Tibial artery (tissue), 4 donors: ENCODE results near the gene EHBP1.

Experiments
- DNase-seq, 2 donors: peaks; one replicate each; pipeline ENCODE4 v3.0.0-alpha.2; 2019
- H3K27ac ChIP-seq, 2 donors: fragments of 200-600 bp; sonication (generic) in 1 of 2; 1 replicate in 1 of 2; 2 replicates in 1 of 2; pipeline ENCODE4 v1.5.1; 2018 to 2019; ENCODE audit warnings: mild to moderate bottlenecking in 1 of 2
- H3K27me3 ChIP-seq, 2 donors: fragments of 200-600 bp; sonication (generic) in 1 of 2; one replicate each; pipeline versions ENCODE4 v1.5.1 to v1.6.0; 2016 to 2019
- H3K36me3 ChIP-seq, 3 donors: fragments of 200-600 bp; sonication (generic) in 2 of 3; one replicate each; pipeline ENCODE4 v1.5.1; 2016 to 2019; ENCODE audit warnings: mild to moderate bottlenecking in 2 of 3
- H3K4me1 ChIP-seq, 4 donors: fragments of 200-600 bp; sonication (generic) in 2 of 4; 1 replicate in 3 of 4; 2 replicates in 1 of 4; pipeline ENCODE4 v1.5.1; 2016 to 2019
- H3K4me3 ChIP-seq, 2 donors: fragments of 200-600 bp; sonication (generic) in 1 of 2; 1 replicate in 1 of 2; 2 replicates in 1 of 2; pipeline ENCODE4 v1.5.1; 2018 to 2019; ENCODE audit warnings: mild to moderate bottlenecking in 2 of 2
- H3K9me3 ChIP-seq, 3 donors: fragments of 200-600 bp; sonication (generic) in 1 of 3; one replicate each; pipeline ENCODE4 v1.5.1; 2016 to 2019
- CTCF ChIP-seq, 2 experiments: fragments of 200-600 bp in 1 of 2; fragments of 450-650 bp in 1 of 2; IDR thresholded peaks; one replicate each; pipeline ENCODE4 v1.5.1; 2017 to 2019; ENCODE audit warnings: antibody characterized with exemption in 2 of 2, mild to moderate bottlenecking in 1 of 2, moderate library complexity in 1 of 2
- intact Hi-C: fragments of 100-400 bp; cut with DNase I; formaldehyde crosslinking; loops from one replicate; pipeline ENCODE4 v1.15.0; 2023; ENCODE audit warnings: low total_unique reads

The EHBP1 gene

GRCh38 chr2:63001576-63001975, 296.1 kb downstream of the EHBP1 start:
- Histone ChIP-seq H3K4me1 (peaks cover 0 to 22% (median 4%) of the 10 kb centered on the region in 4 donors), H3K9me3 (no peaks in the 10 kb centered on the region)
- intact Hi-C loops, result no loop called here

GRCh38 chr2:63003351-63003750, 297.8 kb downstream of the EHBP1 start:
- H3K36me3 ChIP-seq, result no peaks in the 10 kb centered on the region
- no peak overlapping the region for H3K27ac ChIP-seq
- no peak for DNase-seq
- TF ChIP-seq CTCF (IDR thresholded peaks at IDR 0.05), result no peak
- intact Hi-C loops, result no loop called here
- peaks cover 0 to 22% (median 4%) of the 10 kb centered on the region in 4 donors for H3K4me1 ChIP-seq
- no peaks in the 10 kb centered on the region for H3K27me3 ChIP-seq
- H3K4me3 ChIP-seq, result no peak overlapping the region
- no peaks in the 10 kb centered on the region for H3K9me3 ChIP-seq

More at GRCh38 chr2:63001576-63001975, 296.1 kb downstream of the EHBP1 start:
- peaks cover 0 to 7% (median 4%) of the 10 kb centered on the region in 3 donors for H3K36me3 ChIP-seq
- H3K27ac ChIP-seq, result no peak overlapping the region
- H3K4me3 ChIP-seq, result no peak overlapping the region
- TF ChIP-seq CTCF (IDR thresholded peaks at IDR 0.05), result no peak
- no peak for DNase-seq
- no peaks in the 10 kb centered on the region for H3K27me3 ChIP-seq

- DNase-seq, result no peak
- H3K27me3 ChIP-seq, result no peaks in the 10 kb centered on the region
- no peak for TF ChIP-seq CTCF (IDR thresholded peaks at IDR 0.05)
- no peaks in the 10 kb centered on the region for H3K4me1 ChIP-seq
- no peak overlapping the region for H3K27ac ChIP-seq
- no peak overlapping the region for H3K4me3 ChIP-seq
- intact Hi-C loops, result no loop called here
- H3K9me3 ChIP-seq, result no peaks in the 10 kb centered on the region
- peaks cover 0 to under 1% (median 0%) of the 10 kb centered on the region in 3 donors for H3K36me3 ChIP-seq
Observed at GRCh38 chr2:63007813-63008458, 302.4 kb downstream of the EHBP1 start.

- Histone ChIP-seq H3K9me3 (no peaks in the 10 kb centered on the region), H3K4me1 (no peaks in the 10 kb centered on the region), H3K27ac (no peak overlapping the region), H3K27me3 (no peaks in the 10 kb centered on the region), H3K36me3 (peaks cover 0 to 7% (median 0%) of the 10 kb centered on the region in 3 donors), H3K4me3 (no peak overlapping the region)
- no peak for TF ChIP-seq CTCF (IDR thresholded peaks at IDR 0.05)
- intact Hi-C loops, result no loop called here
- DNase-seq, result no peak
Observed at GRCh38 chr2:63008838-63009237, 303.3 kb downstream of the EHBP1 start.

- intact Hi-C loops, result no loop called here
- Histone ChIP-seq H3K27ac (no peak overlapping the region), H3K36me3 (peaks cover 0 to 7% (median under 1%) of the 10 kb centered on the region in 3 donors), H3K4me1 (no peaks in the 10 kb centered on the region), H3K9me3 (no peaks in the 10 kb centered on the region), H3K4me3 (no peak overlapping the region), H3K27me3 (no peaks in the 10 kb centered on the region)
- TF ChIP-seq CTCF (IDR thresholded peaks at IDR 0.05), result no peak
- no peak for DNase-seq
Observed at GRCh38 chr2:63009490-63009889, 304.0 kb downstream of the EHBP1 start.
